PFSK-1 (cell line): Measurements from ENCODE around the gene LIN7A.

Experiments
- FOXP2 ChIP-seq: optimal IDR thresholded peaks from 2 replicates; pipeline ENCODE3; 2011; ENCODE audit warnings: borderline replicate concordance, control low read depth, inconsistent platforms; ENCODE audit not compliant: insufficient read depth; ENCODE audit errors: extremely low read length, extremely low read depth
- POLR2AphosphoS5 ChIP-seq: IDR thresholded peaks from 2 replicates; pipeline ENCODE4 v1.6.1; 2012; ENCODE audit warnings: low read depth, mild to moderate bottlenecking, control low read depth, low read length, moderate library complexity
- SIN3A ChIP-seq: IDR thresholded peaks from 2 replicates; pipeline ENCODE4 v1.6.1; 2012; ENCODE audit warnings: mild to moderate bottlenecking, low read length, moderate library complexity, borderline replicate concordance; ENCODE audit not compliant: insufficient read depth
- TAF1 ChIP-seq: IDR thresholded peaks from 2 replicates; pipeline ENCODE4 v1.6.1; 2012; ENCODE audit warnings: low read length, control low read depth, borderline replicate concordance; ENCODE audit not compliant: insufficient read depth
- TF ChIP-seq, protein P1 (sequence below), 2 experiments: IDR thresholded peaks; 2 replicates each; pipeline versions ENCODE4 v1.6.1 to v1.8.0; 2011 to 2012; ENCODE audit warnings: low read depth in 2 of 2, low read length in 2 of 2, control low read depth in 1 of 2, inconsistent platforms in 1 of 2, mild to moderate bottlenecking in 1 of 2, moderate library complexity in 1 of 2; ENCODE audit not compliant: insufficient read depth in 1 of 2

- no peak for TF ChIP-seq POLR2AphosphoS5
- TF ChIP-seq SIN3A: no peak
- TF ChIP-seq, protein P1, sequence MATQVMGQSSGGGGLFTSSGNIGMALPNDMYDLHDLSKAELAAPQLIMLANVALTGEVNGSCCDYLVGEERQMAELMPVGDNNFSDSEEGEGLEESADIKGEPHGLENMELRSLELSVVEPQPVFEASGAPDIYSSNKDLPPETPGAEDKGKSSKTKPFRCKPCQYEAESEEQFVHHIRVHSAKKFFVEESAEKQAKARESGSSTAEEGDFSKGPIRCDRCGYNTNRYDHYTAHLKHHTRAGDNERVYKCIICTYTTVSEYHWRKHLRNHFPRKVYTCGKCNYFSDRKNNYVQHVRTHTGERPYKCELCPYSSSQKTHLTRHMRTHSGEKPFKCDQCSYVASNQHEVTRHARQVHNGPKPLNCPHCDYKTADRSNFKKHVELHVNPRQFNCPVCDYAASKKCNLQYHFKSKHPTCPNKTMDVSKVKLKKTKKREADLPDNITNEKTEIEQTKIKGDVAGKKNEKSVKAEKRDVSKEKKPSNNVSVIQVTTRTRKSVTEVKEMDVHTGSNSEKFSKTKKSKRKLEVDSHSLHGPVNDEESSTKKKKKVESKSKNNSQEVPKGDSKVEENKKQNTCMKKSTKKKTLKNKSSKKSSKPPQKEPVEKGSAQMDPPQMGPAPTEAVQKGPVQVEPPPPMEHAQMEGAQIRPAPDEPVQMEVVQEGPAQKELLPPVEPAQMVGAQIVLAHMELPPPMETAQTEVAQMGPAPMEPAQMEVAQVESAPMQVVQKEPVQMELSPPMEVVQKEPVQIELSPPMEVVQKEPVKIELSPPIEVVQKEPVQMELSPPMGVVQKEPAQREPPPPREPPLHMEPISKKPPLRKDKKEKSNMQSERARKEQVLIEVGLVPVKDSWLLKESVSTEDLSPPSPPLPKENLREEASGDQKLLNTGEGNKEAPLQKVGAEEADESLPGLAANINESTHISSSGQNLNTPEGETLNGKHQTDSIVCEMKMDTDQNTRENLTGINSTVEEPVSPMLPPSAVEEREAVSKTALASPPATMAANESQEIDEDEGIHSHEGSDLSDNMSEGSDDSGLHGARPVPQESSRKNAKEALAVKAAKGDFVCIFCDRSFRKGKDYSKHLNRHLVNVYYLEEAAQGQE (IDR thresholded peaks at IDR 0.05; ENCODE audit: insufficient read depth in 1 of 2, low read depth in 2 of 2, low read length in 2 of 2): no peak
- TF ChIP-seq TAF1: no peak
- TF ChIP-seq FOXP2: no peak
Observed at GRCh38 chr12:80814453-80814852, 123.3 kb downstream of the LIN7A start.
